NCI-H345 (cell line): ENCODE measurements around the gene ZNF248.
A peak's percentile ranks its signal among the peaks of the same experiment; 100 is the strongest.
"Not testable (repeated sequence)": the region's sequence is repeated elsewhere in the genome, so short reads cannot be mapped to it uniquely, and the experiment has no call there.

Experiments used
- DNase-seq: peaks from one replicate; lab custom pipeline; 2025; lab: John Stamatoyannopoulos, UW

The ZNF248 gene

DNA sequence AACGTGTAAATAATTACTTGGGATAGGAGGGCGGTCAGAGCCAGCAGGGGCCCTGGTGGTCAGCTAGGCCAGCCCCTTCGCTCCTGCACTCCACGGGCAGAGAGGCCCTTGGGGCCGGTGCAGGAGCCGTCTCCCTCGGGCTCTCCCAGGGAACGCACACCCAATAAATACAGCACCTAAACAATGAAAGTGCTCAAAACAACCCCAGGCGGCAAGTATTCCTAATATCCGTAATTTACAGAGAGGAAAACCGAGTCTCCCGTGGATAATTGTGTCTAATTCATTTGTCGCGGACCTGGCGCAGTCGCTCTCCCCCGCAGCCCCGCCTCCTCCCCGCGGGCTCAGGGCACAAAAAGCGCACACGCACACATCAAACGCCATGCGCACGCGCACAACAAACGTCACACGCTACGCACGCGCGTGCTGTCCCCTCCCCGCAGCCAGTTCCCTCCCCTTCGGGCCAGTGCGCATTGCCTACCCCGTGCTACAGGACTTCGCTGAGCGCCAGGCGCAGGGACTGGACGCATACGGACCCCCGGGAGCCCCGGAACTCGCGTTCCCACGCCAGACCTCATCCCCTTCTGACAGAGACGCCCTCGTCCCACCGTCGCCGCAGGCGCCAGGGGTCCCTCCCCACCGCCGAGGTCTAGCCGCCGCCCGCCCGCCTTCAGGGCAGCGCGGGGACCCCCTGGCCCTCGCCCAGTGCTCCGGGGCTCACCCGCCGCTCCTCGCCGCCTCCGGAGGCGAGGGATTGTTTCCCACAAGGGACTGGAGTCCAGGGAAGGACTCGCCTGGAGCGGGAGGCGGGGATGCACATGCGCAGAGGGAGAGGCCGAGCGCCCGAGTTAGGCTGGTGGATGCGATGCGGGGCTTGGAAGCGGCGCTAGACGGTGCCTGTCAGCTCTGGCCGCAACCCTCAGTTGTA lies at the start of gene ZNF248:
Gene ZNF248 (minus strand): TSS at position 324 of the 925 bp plus-strand sequence. CDS start 1,300 bp downstream, outside the sequence.
- peak; percentile 94 for DNase-seq

DNA sequence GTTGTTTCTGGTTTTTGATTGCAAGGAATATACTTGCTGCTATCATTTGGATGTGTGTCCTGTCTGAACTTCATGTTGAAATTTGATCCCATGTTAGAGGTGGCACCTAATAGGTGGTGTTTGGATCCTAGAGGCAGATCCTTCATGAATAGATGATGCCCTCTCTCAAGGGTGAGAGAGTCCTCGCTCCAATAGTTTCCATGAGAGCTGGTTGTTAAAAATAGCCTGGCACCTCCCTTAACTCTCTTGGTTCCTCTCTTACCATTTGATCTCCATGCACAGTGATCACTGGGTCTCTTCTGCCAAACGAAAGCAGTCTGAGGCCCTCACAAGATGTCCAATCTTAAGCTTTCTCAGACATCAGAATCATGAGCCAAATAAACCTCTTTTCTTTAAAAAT lies 49.0 kb upstream of the ZNF248 start:
- DNase-seq: no peak

DNA sequence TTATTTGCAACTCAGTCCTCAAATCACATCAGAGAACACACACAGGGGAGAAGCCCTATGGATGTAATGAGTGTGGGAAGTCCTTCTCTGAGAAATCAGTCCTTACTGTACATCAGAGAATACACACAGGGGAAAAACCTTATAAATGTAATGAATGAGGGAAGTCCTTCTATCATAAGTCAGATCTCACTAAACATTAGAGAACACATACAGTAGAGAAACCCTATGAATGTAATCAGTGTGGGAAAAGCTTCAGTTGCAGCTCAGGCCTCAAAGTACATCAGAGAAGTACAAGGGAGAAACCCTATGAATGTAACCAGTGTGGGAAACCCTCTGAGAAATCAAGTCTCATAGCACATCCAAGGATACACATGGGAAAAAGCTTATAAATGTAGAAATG lies 39.0 kb upstream of the ZNF248 start:
- no peak for DNase-seq

DNA sequence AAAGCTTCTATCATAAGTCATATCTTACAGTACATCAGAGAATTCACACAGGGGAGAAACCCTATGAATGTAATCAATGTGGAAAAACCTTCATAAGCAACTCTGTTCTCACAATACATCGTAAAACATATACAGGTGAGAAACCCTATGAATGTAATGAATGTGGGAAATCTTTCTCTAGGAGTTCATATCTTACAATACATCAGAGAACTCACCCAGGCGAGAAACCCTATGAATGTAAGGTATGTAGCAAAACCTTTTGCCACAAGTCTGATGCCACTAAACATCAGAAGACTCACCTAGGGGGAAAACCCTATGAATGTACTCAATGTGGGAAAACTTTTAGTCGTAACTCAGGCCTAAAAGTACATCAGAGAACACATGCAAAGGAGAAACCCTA lies 38.3 kb upstream of the ZNF248 start:
- DNase-seq: no peak

DNA sequence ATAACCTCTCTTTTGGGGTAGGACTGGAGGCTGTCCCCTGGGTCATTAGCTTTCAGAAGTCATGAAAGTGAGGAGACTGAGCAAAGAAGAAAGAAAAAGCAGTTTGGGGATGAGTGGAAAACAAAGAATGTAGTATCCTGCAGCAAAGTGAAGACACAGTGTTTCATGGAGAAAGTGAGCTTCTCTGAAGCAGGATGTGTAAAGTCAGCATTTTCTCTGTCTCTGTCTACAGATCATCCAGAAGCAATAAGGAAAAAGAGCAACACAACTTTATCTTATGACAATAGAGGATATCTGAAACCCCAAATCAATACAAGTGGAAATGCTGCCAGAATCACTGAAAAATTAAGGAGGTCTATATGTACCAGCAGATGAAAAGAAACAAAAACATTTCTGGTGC lies 28.4 kb upstream of the ZNF248 start:
- DNase-seq: no peak

DNA sequence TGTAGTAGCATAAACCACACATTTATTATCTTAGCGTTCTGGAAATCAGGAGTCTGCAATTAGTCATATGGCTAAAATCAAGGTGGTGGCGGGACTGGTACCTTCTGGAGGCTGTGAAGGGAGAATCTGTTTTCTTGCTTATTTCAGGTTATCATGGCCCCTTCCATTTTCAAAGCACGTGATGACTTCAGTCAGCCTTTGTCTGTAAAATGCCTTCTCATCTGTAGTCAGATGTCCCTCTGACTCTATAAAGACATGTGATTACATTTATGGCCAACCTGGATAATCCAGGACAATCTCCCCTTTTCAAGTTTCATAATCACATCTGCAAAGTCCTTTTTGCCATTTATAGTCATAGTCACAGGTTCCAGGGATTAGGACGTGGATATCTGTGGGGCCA lies 15.5 kb upstream of the ZNF248 start:
- no peak for DNase-seq

DNA sequence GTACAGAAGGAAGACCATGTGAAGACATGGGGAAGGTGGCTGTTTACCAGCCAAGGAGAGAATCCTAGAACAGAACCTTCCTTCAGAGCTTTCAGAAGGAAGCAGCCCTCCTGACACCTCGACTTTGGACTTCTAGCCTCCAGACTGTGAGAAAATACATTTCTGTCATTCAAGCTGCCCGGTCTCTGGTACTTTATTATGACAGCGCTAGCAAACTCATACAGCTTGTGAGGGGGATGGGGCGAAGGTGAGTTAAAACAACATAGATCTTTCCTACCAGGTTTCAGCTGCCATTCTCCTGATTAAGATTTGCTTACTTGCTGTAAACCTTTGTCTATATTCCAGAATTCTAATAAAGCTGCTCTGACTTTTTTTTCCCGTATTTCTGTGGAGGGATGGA lies 14.9 kb upstream of the ZNF248 start:
- DNase-seq: no peak

DNA sequence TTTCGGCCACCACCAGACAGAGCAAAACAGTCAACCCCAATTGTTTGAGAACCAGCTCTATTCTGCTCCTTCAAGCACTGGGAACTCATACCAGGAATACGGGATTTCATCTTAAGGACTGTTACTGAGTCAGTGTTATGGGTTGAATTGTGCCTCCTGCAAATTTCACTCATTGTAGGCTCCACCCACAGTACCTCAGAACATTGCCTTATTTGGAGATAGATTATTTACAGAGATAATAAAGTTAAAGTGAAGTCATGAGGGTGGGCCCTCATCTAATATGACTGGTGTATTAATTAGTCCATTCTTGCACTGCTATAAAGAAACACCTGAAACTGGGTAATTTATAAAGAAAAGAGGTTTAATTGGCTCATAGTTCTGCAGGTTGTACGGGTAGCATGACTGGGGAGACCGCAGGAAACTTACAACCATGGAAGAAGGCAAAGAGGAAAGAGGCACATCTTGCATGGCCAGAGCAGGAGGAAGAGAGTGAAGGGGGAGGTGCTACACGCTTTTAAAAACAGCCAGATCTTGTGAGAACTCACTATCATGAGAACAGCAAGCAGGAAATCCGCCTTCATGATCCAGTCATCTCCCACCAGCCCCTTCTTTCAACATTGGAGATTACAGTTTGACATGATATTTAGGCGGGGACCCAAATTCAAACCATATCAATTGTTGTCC lies 14.3 kb upstream of the ZNF248 start:
- DNase-seq: no peak

DNA sequence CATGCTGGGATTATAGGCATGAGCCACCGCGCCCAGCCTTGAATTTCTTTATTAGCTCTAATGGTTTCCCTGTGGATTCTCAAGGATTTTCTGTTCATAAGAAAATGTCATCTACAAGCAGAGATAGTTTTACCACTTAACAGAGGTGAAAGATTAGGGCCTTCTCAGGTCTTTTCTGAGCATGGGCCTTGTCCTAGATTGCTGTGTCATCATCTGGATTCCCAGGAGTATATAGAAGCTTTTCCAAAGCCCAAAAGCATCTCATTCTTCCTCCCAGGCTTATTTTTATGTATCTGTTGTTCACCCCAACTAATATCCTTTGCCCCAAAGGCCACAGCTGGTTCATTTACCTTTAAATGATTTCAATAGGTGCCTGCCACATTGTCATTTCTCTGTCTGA lies 13.7 kb upstream of the ZNF248 start:
- DNase-seq: no peak

DNA sequence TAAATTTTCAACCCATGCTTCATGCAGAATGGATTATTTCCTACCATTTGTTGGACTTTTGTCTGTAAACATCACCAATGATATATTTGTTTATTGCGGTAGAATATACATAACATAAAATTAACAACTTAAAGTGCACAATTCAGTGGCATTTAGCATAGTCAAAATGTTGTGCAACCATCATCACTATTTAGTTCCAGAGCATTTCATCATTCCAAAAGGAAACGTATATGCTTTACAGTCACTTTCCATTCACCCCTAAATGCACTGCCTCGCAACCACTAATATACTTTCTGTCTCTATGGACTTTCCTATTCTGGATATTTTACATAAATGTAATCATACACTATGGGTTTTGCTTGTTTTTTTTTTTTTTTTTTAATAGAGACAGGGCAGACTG lies 11.4 kb upstream of the ZNF248 start:
- DNase-seq: no peak

DNA sequence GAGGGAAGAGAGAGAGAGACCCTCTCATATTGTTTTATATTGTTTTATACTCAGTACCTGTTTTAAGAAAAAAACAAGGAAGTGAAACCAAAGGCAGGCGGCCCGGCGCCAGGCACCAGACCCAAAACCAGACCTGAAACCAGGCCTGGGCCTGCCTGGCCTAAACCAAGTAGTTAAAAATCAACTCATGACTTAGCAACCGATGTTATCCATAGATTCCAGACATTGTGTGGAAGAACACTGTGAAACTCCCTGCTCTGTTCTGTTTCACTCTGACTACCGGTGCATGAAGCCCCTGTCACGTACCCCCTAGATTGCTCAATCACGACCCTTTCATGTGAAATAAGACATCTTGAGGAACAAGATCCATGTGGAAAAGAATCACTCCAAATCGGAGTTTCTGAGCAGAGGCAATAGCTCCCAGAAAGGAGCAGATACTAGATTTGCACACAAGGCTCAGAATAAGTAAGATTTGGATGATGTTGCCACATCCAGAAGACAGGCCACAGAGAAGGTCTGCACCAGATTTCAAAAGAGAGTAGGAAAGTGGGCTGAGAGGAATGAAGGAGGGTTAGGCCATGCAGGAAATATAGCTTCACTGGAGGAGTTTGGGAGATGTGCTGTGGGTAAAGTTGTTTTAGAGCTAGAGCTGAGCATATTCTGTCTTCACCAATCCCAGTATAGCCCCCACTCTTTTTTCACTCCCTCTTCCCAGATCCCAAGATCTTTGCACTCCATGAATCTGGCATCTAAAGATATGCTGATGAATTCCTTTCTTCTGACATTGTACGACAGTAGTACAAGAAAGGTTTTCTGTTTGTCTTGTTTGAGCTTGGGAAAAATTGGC lies 8.8 kb upstream of the ZNF248 start:
- no peak for DNase-seq

DNA sequence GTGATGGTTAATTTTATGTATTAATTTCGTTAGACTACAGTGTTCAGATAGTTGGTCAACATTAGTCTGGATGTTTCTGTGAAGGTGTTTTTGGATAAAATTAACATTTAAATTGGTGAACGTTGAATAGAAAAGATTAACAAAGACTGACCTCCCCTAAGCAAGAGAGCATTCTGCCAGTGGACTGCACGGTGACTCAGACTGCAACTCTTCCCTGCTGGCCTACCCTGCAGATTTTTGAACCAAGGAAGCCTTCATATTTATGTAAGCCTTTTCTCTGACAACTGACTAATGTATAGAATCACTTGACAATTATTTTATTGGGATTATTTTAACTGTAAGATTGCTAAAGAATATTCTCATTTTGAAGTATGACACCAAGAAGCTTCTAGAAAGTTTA lies 7.9 kb upstream of the ZNF248 start:
- DNase-seq: no peak

DNA sequence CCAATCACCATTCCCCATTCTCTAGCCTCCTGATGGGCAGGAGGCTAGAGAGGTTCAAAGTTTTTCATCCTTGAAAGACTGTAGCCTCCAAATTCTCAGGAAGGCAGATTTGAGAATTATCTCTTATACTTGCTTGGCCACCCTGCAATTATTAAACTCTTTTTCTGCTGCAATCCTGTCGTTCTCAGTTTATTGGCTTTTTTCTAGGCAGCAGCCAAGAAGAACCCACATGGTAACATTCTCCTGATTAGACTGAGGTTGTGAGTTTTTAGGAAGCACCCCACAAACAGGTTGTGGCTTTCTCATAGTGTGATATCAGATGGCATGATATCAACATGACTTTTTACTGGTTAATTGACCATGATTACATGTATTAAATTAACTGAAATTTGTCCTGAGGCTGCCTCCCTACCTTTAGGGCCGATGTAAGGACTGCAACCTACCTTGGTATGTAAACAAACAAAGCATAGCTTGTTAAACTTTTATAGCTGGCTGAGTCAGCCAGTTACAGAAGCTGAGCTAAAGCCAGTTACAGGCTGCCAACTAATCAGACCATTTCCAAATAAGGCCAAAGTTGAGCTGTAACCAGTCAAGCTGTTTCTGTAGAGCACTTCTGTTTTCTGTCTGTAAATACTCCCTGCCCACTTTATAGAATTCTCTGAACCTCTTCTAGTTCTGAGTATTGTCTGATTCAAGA lies 3.2 kb upstream of the ZNF248 start:
- no peak for DNase-seq

DNA sequence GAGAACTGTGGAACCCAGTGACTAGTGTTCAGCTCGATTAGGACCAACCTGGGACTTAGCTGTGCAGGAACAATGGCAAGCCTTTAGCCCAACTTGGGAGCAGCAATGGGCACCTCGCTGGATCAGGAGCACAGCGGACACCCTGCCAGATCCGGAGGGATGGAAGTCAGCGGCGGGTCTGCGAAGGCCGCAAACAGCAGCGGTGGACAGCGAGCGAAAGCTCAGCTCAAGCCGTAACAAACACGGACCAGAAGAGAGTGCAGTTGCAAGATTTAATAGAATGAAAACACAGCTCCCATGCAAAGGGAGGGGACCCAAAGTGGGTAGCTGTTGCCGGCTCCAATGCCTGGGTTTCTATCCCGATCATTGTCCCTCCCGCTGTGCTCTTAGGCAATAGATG lies 1.9 kb upstream of the ZNF248 start:
- not testable (repeated sequence) for DNase-seq

DNA sequence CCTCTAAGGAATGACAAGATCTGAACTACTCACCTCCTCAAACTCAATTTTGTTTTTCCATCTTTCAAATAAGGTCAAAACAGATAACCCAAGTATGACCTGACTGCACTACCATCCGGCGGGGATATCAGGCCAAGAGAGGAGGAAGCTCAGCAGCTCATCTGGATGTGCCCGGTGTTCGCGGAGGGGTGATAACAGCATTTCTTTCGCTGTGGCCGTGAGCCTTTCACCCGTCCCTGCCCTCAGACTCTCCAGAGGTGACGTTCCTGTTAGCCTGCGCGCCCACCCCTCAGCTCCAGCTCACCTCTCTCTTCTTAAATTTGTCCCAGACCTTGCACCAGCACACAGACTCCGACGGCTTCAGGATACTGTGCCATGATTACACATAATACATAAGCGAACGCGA lies 526 bp downstream of the ZNF248 start:
- no peak for DNase-seq

DNA sequence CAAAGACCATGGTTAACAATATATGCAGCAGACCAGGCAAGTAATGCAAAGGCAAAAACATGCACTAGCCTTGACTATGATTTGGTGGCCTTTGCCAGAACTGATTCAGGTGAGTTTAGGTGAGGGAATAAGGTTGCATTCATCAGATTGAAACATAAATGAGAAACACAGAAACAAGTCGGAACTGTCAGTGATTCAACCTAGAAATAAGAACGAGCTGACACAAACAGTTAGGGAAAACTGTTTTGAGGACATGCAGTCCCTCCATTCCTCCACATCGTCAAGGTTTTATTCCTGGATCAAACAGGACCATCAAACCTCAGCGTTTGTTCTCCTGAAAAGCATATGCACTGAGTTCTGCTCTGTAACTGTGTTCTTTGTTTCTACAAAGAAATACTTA lies 1.8 kb downstream of the ZNF248 start:
- no peak for DNase-seq

DNA sequence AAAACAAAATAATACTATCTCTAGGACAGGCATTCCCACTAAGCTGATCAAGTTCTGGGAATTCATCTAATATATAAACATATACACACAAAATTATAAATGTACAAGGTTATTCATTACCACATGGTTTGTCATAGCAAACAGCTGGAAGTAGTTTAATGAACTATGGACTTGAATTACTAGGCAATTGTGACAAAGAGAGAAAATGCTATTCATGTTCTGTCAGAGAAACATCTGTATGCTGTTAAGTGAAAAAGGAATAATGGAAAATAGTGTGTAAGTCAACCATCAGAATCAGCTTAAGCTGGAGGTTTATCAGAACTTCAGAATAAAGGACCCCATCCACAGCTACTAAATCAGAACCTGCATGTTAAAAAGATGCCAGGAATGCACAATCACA lies 2.8 kb downstream of the ZNF248 start:
- DNase-seq: no peak

DNA sequence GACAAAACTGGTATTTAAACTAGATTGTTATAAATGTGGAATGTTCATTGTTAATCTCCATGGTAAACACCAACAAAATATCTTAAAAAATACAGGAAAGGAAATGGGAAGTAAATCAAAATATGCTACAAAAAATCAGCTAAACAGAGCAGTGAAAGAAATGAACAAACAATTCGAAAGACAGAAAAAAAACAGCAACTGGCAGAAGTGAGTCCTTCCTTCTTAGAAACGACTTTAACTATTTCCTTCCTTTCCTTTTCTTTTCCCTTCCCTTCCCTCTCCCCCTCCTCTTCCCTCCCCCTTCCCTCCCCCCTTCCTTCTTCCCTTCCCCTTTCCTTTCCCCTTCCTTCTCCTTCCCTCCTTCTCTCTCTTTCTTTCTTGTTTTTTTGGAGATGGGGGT lies 12.8 kb downstream of the ZNF248 start:
- DNase-seq: no peak

DNA sequence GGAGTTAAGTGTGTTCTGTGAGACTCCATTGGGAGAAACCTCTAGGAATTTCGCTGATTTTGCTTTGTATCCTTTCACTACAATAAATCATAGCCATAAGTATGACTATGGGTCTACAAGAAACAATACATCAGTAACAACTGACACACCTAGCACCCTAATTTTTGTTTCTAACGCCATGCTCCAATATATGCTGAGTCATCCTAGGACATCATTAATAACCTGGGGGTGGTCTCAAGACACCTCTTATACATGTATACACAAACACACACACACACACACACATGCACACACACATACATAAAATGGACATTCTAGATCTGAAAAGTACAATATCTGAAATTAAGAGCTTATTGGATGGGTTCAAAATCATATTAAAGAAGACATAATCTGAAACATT lies 18.2 kb downstream of the ZNF248 start:
- no peak for DNase-seq

DNA sequence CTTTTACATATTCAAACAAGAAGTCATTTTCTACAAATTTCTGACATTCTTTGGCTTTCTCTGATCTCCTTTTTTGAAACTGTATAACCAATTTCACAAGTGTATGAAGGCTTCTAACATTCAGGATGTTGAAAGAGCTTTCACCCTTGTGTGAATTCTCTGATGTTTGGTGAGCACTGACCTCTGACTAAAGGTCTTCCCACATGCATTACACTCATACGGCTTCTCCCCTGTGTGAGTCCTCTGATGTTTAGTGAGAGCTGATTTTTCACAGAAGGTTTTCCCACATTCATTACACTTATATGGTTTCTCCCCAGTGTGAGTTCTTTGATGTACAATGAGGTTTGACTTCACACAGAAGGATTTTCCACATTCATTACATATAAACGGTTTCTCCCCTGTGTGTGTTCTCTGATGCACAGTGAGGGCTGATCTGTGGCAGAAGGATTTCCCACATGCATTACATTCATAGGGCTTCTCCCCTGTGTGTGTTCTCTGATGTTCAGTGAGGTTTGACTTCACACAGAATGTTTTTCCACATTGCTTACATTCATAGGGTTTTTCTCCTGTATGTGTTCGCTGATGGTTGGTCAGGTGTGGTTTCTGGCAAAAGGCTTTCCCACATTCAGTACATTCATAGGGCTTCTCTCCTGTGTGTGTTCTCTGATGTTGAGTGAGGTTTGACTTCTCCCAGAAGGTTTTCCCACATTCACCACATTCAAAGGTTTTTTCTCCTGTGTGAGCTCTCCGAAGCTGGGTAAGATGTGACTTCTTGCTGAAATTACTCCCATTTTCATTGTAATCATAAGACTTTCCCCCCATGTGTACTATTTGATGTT lies 25.7 kb downstream of the ZNF248 start:
- DNase-seq: no peak

DNA sequence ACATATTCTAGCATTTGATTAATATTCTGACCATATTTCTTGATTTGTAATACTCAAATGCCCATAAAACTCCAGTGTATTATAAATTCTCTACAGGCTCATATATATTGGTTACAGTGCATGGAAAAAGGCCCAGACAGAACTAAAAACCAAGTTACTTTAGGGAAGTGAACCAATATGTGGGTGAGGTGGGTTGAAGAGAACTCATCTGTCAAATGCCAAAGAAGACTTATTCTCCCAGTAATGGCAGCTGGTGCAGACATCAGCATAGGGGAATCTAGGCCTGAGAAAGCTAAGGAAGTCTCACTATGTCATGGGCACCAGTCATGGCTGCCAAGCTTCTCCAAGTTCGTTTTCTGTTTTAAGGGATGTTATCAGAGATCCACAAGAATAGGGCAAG lies 30.6 kb downstream of the ZNF248 start:
- DNase-seq: no peak
